Measurements from ENCODE around the gene GZF1. TPM values are rescaled to one million over a fixed set of nuclear protein-coding genes. Genes with fewer than 3 reads are reported as not detected.

The GZF1 gene
- polyA plus RNA-seq, 1 of the 3 experiments (the other 2 are of a cell fraction), result 20.6 TPM

DNA sequence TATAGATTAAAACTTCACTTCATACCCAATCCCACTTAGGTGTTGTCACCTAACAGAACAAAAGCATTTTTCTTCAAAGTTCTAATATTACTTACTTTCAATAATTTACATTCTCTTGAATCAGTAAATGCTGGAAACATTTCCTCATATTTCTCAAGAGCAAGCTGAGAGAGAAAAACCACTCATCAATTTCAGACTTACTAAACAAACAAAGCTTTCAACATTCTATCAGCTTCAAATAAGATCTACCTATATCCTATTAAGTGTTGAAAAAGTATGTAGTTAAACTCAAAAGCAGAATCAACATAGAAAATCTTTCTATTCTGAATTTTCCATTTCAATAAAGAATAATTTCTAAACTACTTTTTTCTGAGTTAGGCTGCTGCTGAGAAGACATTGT lies 17.8 kb downstream of the GZF1 start:
- no peak overlapping the region for H3K9ac ChIP-seq
- H3K4me2 ChIP-seq, result no peak overlapping the region
- DNase-seq, result no peak
- ChIA-PET POLR2A (no interaction called here), CTCF (interaction anchor here (0.8 kb wide), 1 partner anchor 63 kb away, joined by 3 read pairs; no protein-coding TSS in a partner anchor)
- H3K9me2 ChIP-seq, result no peaks in the 10 kb centered on the region
- H4K20me1 ChIP-seq (ENCODE audit: insufficient read depth), result no peaks in the 10 kb centered on the region
- H3K4me3 ChIP-seq (ENCODE audit: low read depth in 2 of 2, low read length in 1 of 2), result no peak overlapping the region
- 0 out of 2 replicates have a peak, but pooled peaks cover 3% of the 10 kb centered on the region for H3K9me3 ChIP-seq
- no peaks in the 10 kb centered on the region for H3K79me2 ChIP-seq (ENCODE audit: insufficient read depth)
- TF ChIP-seq GABPA (IDR thresholded peaks at IDR 0.05; ENCODE audit: low read depth), result no peak
- TF ChIP-seq, protein P1, sequence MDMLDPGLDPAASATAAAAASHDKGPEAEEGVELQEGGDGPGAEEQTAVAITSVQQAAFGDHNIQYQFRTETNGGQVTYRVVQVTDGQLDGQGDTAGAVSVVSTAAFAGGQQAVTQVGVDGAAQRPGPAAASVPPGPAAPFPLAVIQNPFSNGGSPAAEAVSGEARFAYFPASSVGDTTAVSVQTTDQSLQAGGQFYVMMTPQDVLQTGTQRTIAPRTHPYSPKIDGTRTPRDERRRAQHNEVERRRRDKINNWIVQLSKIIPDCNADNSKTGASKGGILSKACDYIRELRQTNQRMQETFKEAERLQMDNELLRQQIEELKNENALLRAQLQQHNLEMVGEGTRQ (IDR thresholded peaks at IDR 0.05; ENCODE audit: borderline replicate concordance, low read depth, low read length), result no peak
- no peak for TF ChIP-seq RCOR1 (IDR thresholded peaks at IDR 0.05; ENCODE audit: low read length)
- TF ChIP-seq SIN3A (IDR thresholded peaks at IDR 0.05; ENCODE audit: borderline replicate concordance, low read depth, low read length), result no peak
- no peak for TF ChIP-seq EP300 (IDR thresholded peaks at IDR 0.05; ENCODE audit: borderline replicate concordance in 1 of 2, low read depth in 1 of 2, low read length in 1 of 2)
- TF ChIP-seq FOSL2 (IDR thresholded peaks at IDR 0.05; ENCODE audit: borderline replicate concordance, low read depth), result no peak
- TF ChIP-seq TCF12 (IDR thresholded peaks at IDR 0.05), result no peak
- TF ChIP-seq ELF1 (IDR thresholded peaks at IDR 0.05), result no peak
- TF ChIP-seq GATA2 (CRISPR knock-in tag; IDR thresholded peaks at IDR 0.05), result no peak
- TF ChIP-seq RAD21 (IDR thresholded peaks at IDR 0.05; ENCODE audit: low read length), result no peak
- TF ChIP-seq, protein P2, sequence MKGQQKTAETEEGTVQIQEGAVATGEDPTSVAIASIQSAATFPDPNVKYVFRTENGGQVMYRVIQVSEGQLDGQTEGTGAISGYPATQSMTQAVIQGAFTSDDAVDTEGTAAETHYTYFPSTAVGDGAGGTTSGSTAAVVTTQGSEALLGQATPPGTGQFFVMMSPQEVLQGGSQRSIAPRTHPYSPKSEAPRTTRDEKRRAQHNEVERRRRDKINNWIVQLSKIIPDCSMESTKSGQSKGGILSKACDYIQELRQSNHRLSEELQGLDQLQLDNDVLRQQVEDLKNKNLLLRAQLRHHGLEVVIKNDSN (IDR thresholded peaks at IDR 0.05; ENCODE audit: borderline replicate concordance, low read depth), result no peak
- TF ChIP-seq, protein P3, sequence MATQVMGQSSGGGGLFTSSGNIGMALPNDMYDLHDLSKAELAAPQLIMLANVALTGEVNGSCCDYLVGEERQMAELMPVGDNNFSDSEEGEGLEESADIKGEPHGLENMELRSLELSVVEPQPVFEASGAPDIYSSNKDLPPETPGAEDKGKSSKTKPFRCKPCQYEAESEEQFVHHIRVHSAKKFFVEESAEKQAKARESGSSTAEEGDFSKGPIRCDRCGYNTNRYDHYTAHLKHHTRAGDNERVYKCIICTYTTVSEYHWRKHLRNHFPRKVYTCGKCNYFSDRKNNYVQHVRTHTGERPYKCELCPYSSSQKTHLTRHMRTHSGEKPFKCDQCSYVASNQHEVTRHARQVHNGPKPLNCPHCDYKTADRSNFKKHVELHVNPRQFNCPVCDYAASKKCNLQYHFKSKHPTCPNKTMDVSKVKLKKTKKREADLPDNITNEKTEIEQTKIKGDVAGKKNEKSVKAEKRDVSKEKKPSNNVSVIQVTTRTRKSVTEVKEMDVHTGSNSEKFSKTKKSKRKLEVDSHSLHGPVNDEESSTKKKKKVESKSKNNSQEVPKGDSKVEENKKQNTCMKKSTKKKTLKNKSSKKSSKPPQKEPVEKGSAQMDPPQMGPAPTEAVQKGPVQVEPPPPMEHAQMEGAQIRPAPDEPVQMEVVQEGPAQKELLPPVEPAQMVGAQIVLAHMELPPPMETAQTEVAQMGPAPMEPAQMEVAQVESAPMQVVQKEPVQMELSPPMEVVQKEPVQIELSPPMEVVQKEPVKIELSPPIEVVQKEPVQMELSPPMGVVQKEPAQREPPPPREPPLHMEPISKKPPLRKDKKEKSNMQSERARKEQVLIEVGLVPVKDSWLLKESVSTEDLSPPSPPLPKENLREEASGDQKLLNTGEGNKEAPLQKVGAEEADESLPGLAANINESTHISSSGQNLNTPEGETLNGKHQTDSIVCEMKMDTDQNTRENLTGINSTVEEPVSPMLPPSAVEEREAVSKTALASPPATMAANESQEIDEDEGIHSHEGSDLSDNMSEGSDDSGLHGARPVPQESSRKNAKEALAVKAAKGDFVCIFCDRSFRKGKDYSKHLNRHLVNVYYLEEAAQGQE (IDR thresholded peaks at IDR 0.05; ENCODE audit: low read depth, low read length), result no peak
- no peak for TF ChIP-seq YY1 (IDR thresholded peaks at IDR 0.05; ENCODE audit: low read depth)
- no peak for TF ChIP-seq CHD2 (IDR thresholded peaks at IDR 0.05; ENCODE audit: low read length, partially characterized antibody)
- no peak overlapping the region for H2AFZ ChIP-seq (ENCODE audit: low read depth)
- no peaks in the 10 kb centered on the region for H3K4me1 ChIP-seq (ENCODE audit: control insufficient read depth in 1 of 2, insufficient read depth in 2 of 2, low read depth in 1 of 2, low read length in 1 of 2)
- no peaks in the 10 kb centered on the region for H3F3A ChIP-seq (replicated peaks; ENCODE audit: insufficient read depth)
- H3K27ac ChIP-seq (ENCODE audit: low read depth in 2 of 2, low read length in 1 of 2), result no peak overlapping the region
- H3K27me3 ChIP-seq (ENCODE audit: insufficient read depth), result no peaks in the 10 kb centered on the region
- peaks cover 23 to 24% of the 10 kb centered on the region in 2 experiments for H3K36me3 ChIP-seq (replicated peaks in 1 of 2; ENCODE audit: control insufficient read depth in 1 of 2, insufficient read depth in 2 of 2, low read length in 1 of 2)

Data from SK-N-SH (cell line).